IPS-18a (cell line): ENCODE results near the gene PHLPP1.

Experiments
- H3K27ac ChIP-seq: one replicate; pipeline ENCODE4 v1.5.1; 2013; ENCODE audit warnings: low read length
- H3K27me3 ChIP-seq: one replicate; pipeline ENCODE4 v1.6.1; 2013; ENCODE audit warnings: mild to moderate bottlenecking, low read length; ENCODE audit not compliant: control insufficient read depth, insufficient read depth
- H3K36me3 ChIP-seq: one replicate; pipeline ENCODE4 v1.6.1; 2013; ENCODE audit warnings: low read depth, low read length; ENCODE audit not compliant: control insufficient read depth
- H3K4me1 ChIP-seq: one replicate; pipeline ENCODE4 v1.6.1; 2013; ENCODE audit warnings: low read depth, low read length; ENCODE audit not compliant: control insufficient read depth
- H3K4me3 ChIP-seq: one replicate; pipeline ENCODE4 v1.5.1; 2013; ENCODE audit warnings: low read length
- H3K9ac ChIP-seq: one replicate; pipeline ENCODE4 v1.6.1; 2013; ENCODE audit warnings: mild to moderate bottlenecking, low read length, moderate library complexity
- H3K9me3 ChIP-seq: one replicate; pipeline ENCODE4 v1.6.1; 2013; ENCODE audit warnings: low read depth, low read length; ENCODE audit not compliant: control insufficient read depth

PHLPP1 gene

DNA sequence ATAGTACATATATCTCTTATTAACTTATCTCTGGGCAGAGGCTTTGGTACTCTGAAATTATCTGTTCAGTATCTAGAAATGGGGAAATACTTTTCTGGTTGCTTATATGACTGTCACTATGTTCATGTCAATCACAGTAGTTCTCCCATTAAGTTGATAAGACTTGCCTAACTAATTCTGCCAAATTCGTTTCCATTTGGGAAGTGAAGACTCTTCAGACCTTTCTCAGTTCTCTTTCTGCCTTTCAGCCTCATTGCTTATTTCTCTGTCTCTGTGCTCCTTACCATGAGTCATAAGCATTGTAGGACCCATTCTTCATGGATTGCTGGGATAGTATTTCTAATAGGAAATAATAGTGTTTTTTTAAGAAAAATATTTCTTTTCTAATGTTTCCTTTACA lies 113.5 kb downstream of the PHLPP1 start:
- H3K9ac ChIP-seq, result no peak overlapping the region
- no peaks in the 10 kb centered on the region for H3K9me3 ChIP-seq
- H3K27me3 ChIP-seq, result no peaks in the 10 kb centered on the region
- H3K4me3 ChIP-seq, result no peak overlapping the region
- no peak overlapping the region for H3K27ac ChIP-seq
- peaks cover 9% of the 10 kb centered on the region for H3K36me3 ChIP-seq
- peaks cover 31% of the 10 kb centered on the region for H3K4me1 ChIP-seq

DNA sequence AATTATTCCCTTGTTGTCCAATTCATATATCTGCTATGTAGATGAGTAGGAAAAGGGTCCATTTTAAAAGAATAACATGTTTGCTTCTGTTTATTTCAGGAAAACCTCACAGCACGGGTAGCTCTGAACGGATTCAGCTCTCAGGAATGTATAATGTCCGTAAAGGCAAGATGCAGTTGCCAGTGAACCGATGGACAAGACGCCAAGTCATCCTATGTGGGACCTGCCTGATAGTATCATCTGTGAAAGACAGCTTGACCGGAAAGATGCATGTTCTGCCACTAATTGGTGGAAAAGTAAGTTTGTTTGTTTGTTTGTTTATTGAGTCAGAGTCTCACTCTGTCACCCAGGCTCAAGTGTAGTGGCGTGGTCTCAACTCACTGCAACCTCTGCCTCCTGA lies 114.6 kb downstream of the PHLPP1 start:
- Histone ChIP-seq H3K9ac (no peak overlapping the region), H3K9me3 (no peaks in the 10 kb centered on the region), H3K36me3 (peaks cover 9% of the 10 kb centered on the region)

DNA sequence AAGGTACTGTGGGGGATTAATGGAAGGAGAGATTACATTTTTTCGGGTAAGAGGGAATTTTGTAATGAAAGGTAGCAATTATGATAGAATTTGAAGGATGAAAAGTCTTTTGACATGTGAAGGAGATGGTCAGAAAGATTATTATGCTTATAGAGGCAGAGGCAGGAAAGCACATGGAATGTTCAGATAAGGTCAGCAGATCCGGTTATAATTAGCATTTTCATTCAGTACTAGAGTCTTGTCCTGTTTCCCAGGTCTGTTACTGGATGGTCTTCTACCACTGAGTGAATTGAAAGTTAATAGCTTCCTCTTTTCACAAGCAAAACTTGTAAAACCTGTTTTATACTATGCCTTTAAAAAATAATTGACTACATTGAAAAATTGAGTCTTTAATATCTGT lies 116.9 kb downstream of the PHLPP1 start:
- Histone ChIP-seq H3K9ac (peak overlapping the region; percentile 32), H3K4me1 (peaks cover 34% of the 10 kb centered on the region), H3K4me3 (peak overlapping the region; percentile 31), H3K27ac (peak overlapping the region; percentile 65), H3K36me3 (peaks cover 9% of the 10 kb centered on the region), H3K27me3 (no peaks in the 10 kb centered on the region), H3K9me3 (no peaks in the 10 kb centered on the region)

More for the DNA sequence above, 114.6 kb downstream of the PHLPP1 start:
- H3K27ac ChIP-seq, result no peak overlapping the region
- peaks cover 38% of the 10 kb centered on the region for H3K4me1 ChIP-seq
- no peaks in the 10 kb centered on the region for H3K27me3 ChIP-seq
- H3K4me3 ChIP-seq, result no peak overlapping the region

DNA sequence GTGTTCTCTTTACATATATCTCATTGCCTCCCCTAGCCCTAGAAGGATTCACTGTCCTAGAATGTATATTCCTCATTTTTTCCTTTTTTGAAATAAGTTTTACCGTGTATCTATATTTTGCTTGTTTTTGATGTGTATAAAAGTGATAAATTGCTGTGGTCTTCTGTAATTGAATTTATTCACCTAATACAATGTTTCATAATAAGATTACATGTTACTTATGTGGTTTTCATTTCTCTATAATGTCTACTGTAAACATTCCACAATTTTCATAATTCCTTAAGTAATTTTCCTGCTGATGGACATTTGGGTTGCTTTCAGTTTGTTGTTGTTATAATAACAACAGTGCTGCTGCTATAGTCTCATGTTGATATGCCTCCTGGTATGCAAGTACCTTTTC lies 118.2 kb downstream of the PHLPP1 start:
- no peak overlapping the region for H3K9ac ChIP-seq
- H3K9me3 ChIP-seq, result no peaks in the 10 kb centered on the region
- no peaks in the 10 kb centered on the region for H3K27me3 ChIP-seq
- H3K27ac ChIP-seq, result no peak overlapping the region
- H3K36me3 ChIP-seq, result peaks cover 9% of the 10 kb centered on the region
- no peak overlapping the region for H3K4me3 ChIP-seq
- H3K4me1 ChIP-seq, result peaks cover 35% of the 10 kb centered on the region

DNA sequence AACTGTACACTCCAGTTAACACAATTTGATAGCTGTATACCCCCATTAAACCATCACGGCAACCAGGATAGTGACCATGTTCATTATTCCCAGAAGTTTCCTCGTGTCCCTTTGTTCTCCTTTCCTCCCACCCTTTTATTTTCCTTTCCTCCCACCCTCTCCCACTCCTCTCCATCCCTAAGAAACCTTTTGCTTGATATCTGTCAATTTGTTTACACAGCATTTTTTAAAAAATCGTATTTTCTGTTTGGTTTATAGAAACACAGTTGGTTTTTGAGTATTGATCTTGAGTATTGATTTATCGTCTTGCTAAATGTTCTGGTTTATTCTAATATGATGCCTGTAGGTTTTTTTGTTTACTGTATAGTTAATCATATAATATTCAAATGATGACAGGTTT lies 119.4 kb downstream of the PHLPP1 start:
- H3K27me3 ChIP-seq, result no peaks in the 10 kb centered on the region
- H3K4me1 ChIP-seq, result peaks cover 46% of the 10 kb centered on the region
- peaks cover 9% of the 10 kb centered on the region for H3K36me3 ChIP-seq
- H3K27ac ChIP-seq, result no peak overlapping the region
- no peaks in the 10 kb centered on the region for H3K9me3 ChIP-seq
- H3K4me3 ChIP-seq, result no peak overlapping the region
- no peak overlapping the region for H3K9ac ChIP-seq

DNA sequence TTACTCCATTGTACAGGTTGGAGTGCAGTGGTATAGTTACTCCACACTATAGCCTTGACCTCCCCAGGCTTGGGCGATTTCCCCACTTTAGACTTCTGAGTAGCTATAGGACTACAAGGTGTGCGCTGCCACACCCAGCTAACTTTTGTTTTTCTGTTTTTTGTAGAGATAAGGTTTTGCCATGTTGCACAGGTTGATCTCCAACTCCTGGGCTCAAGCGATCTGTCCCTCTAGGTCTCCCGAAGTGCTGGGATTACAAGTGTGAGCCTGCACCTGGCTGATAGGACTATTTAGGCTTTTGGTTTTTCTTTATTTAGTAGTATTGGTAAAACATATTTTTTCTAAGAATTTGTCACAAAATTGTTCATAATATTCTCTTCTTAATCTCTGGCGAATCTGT lies 121.7 kb downstream of the PHLPP1 start:
- H3K36me3 ChIP-seq, result no peaks in the 10 kb centered on the region
- no peak overlapping the region for H3K9ac ChIP-seq
- H3K27me3 ChIP-seq, result no peaks in the 10 kb centered on the region
- H3K27ac ChIP-seq, result no peak overlapping the region
- H3K9me3 ChIP-seq, result no peaks in the 10 kb centered on the region
- peaks cover 48% of the 10 kb centered on the region for H3K4me1 ChIP-seq
- H3K4me3 ChIP-seq, result no peak overlapping the region

DNA sequence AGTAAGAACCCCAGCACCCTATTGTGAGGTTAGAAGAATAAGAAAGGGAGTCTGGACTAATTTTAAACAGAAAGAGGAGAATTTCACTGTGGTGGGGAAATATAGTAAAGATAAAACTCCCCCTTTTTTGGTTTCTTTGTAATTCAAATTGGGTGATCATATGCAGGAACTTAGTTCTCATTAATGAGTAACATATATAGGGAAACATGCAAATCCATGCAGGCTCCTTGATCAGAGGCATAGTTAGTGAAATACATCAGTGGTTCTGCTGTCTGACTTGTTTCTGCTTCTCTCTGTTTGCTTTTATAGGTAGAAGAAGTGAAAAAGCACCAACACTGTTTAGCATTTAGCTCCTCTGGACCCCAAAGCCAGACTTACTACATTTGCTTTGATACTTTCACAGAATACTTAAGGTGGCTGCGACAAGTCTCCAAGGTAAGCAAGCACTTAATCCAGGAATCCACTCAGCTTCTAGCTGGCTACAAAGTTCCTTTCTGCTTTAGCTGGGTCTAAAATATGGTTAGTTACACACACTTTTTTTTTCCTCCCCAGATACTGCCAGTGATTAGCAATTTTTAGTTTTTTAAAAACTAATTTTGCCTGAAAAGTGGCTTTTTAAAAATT lies 123.2 kb downstream of the PHLPP1 start:
- Histone ChIP-seq H3K27me3 (no peaks in the 10 kb centered on the region), H3K9ac (peak overlapping the region; percentile 3), H3K27ac (peak overlapping the region; percentile 37), H3K4me1 (peaks cover 40% of the 10 kb centered on the region), H3K36me3 (no peaks in the 10 kb centered on the region), H3K9me3 (no peaks in the 10 kb centered on the region), H3K4me3 (peak overlapping the region; percentile 1)

DNA sequence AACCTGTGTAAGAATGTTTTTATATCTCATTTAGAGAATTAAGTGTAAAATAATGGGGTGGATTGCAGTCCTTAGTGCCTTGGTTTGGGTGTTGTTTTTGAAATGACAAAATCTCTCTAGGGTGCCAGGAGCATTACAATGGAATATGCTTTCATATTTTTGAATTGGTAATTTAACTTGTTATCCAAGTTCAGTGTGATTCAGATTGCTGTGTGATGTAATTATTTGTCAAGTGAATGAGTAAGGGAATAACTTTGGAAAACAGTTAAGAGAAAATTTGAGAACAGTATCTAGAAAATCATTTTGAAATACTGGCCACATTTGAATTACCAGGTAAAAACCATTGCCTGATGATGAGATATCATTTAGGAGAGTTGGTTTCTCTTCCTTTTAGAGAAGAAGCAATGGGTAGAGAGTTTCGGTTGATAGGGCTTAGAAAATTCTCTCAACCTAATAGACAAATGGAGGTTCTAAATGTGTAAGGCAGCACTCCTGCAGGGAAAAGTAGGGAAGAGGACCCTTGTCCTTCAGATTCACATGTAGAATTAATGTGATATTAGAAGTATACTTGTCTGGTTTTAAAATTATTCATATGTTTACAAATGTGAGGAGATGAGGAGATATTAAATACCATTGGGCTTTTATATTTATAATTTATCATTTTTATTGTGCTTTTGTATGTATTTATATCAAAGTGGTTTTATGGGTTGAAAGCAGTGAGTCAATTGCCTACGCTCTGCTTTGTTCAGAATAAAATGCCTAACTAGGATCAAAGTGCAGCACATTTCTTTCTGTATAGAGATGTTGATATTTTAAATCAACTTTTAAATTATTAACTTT lies 124.8 kb downstream of the PHLPP1 start:
- Histone ChIP-seq H3K27ac (peak overlapping the region; percentile 77), H3K36me3 (no peaks in the 10 kb centered on the region), H3K4me3 (peak overlapping the region; percentile 39), H3K4me1 (peaks cover 35% of the 10 kb centered on the region), H3K9ac (no peak overlapping the region), H3K9me3 (no peaks in the 10 kb centered on the region), H3K27me3 (no peaks in the 10 kb centered on the region)

DNA sequence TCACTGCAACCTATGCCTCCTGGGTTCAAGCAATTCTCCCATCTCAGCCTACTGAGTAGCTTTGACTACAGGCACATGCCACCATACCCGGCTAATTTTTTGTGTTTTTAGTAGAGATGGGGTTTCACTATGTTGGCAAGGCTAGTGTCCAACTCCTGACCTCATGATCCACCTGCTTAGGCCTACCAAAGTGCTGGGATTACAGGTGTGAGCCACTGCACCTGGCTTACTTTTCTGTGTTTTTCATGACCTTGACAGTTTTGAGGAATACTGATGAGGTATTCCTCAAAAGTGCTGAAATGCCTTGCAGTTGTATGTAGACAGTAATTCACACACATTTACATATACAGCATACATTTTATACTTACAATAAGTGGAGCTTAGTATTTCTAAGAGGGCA lies 126.1 kb downstream of the PHLPP1 start:
- no peak overlapping the region for H3K4me3 ChIP-seq
- H3K27me3 ChIP-seq, result no peaks in the 10 kb centered on the region
- H3K9me3 ChIP-seq, result no peaks in the 10 kb centered on the region
- H3K9ac ChIP-seq, result no peak overlapping the region
- no peaks in the 10 kb centered on the region for H3K36me3 ChIP-seq
- no peak overlapping the region for H3K27ac ChIP-seq
- H3K4me1 ChIP-seq, result peaks cover 37% of the 10 kb centered on the region

DNA sequence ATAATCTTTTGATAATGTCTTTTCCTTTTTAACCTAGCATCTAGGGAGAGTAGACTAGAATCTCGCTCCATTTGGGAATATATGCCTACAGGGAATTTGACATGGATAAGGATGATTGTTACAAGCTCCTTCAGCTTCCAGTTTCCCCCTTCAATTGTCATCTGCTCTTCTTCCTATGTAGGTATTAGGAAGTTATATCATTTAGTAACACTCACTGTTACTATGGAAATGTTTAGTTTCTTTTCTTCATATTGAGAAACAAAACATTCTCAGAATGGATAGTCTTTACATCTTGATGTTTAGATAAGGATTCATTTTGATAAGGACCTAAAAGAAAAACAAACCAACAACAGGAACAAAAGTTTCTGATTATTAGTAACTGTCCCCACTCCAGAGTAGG lies 127.6 kb downstream of the PHLPP1 start:
- Histone ChIP-seq H3K36me3 (no peaks in the 10 kb centered on the region), H3K27me3 (no peaks in the 10 kb centered on the region), H3K4me1 (peaks cover 51% of the 10 kb centered on the region), H3K4me3 (no peak overlapping the region), H3K9ac (no peak overlapping the region), H3K9me3 (no peaks in the 10 kb centered on the region), H3K27ac (no peak overlapping the region)

DNA sequence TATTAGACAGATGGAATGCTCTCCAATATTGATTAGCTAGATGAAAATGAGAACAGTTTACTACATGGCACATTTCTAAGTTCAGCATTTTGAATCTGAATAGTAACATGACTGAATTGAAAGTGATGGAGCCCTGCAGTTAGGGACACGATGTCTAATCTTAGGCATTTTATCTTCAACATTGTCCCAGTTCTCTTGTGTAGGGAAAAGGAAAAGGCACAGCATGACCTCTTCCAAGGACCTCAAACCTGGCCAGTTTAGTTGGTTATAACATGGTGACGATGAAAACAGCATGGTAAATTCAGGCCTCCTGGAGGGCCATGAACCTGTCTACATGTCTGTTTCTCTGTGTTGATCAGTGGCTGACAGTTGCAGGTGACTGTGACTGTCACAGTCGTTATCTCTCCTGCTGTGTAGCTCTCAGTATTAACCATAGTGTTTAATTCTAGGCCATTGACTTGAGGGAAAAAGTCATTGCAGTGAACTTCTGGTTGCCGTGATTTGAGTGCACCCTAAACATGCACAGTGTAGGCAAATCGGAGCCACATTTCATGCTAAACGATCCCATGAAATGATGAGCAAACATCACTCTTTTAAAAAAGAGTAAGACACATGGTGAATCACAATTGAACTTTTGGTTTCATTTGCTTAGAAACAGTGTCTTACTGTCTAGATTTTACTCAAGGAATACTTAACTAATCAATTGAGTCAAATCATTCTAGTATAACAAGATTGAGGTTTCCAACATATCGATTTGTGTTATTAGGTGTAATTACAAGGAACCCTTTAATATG lies 129.7 kb downstream of the PHLPP1 start:
- Histone ChIP-seq H3K4me1 (peaks cover 33% of the 10 kb centered on the region), H3K36me3 (no peaks in the 10 kb centered on the region), H3K9ac (no peak overlapping the region), H3K27ac (no peak overlapping the region), H3K27me3 (no peaks in the 10 kb centered on the region), H3K4me3 (no peak overlapping the region), H3K9me3 (no peaks in the 10 kb centered on the region)
